HepG2 (cell line): ENCODE data around the gene ERFL. TPM values are rescaled to one million over a fixed set of nuclear protein-coding genes. Genes with fewer than 3 reads are reported as not detected.
A peak's percentile ranks its signal among the peaks of the same experiment; 100 is the strongest.

Experiments used
- ATF1 ChIP-seq: IDR thresholded peaks from 2 replicates; pipeline ENCODE4 v1.6.1; 2016; ENCODE audit warnings: mild to moderate bottlenecking, control low read depth
- CBFB ChIP-seq: sonication (generic); formaldehyde crosslinking; IDR thresholded peaks from 2 replicates; pipeline ENCODE4 v1.4.0; 2020; ENCODE audit warnings: missing genetic modification reagents
- CCAR2 ChIP-seq: fragments of 200-400 bp; formaldehyde crosslinking; optimal IDR thresholded peaks from 2 replicates; pipeline ENCODE3; 2018; ENCODE audit warnings: low read depth, mild to moderate bottlenecking, low read length, moderate library complexity
- EHMT2 ChIP-seq: fragments of 200-600 bp; sonication (generic); IDR thresholded peaks from 2 replicates; pipeline ENCODE4 v1.7.0; 2017; ENCODE audit warnings: antibody characterized with exemption, low read depth, low read length, borderline replicate concordance
- HNF1A ChIP-seq, 2 experiments: sonication (generic) in 1 of 2; formaldehyde crosslinking in 1 of 2; IDR thresholded peaks; 2 replicates each; pipeline versions ENCODE4 v1.4.0 to v1.6.1; 2016 to 2020; ENCODE audit warnings: borderline replicate concordance in 1 of 2, low read depth in 1 of 2, mild to moderate bottlenecking in 1 of 2, missing genetic modification reagents in 1 of 2
- IKZF4 ChIP-seq: sonication (generic); formaldehyde crosslinking; IDR thresholded peaks from 2 replicates; pipeline ENCODE4 v1.5.1; 2020; ENCODE audit warnings: borderline replicate concordance, mild to moderate bottlenecking, low read depth, missing genetic modification reagents; ENCODE audit errors: not compliant biosample characterization
- KDM2A ChIP-seq: sonication (generic); formaldehyde crosslinking; IDR thresholded peaks from 2 replicates; pipeline ENCODE4 v1.4.0; 2020; ENCODE audit warnings: low read depth, missing genetic modification reagents, borderline replicate concordance
- MTERF4 ChIP-seq: sonication (generic); formaldehyde crosslinking; IDR thresholded peaks from 2 replicates; pipeline ENCODE4 v1.8.0; 2023; ENCODE audit warnings: mild to moderate bottlenecking, missing genetic modification reagents
- NR2F2 ChIP-seq: IDR thresholded peaks from 2 replicates; pipeline ENCODE4 v1.6.1; 2012; ENCODE audit warnings: low read depth, inconsistent platforms, borderline replicate concordance
- PAX8 ChIP-seq: sonication (generic); formaldehyde crosslinking; IDR thresholded peaks from 2 replicates; pipeline ENCODE4 v1.8.0; 2022; ENCODE audit warnings: mild to moderate bottlenecking, missing genetic modification reagents, borderline replicate concordance
- SALL2 ChIP-seq: sonication (generic); formaldehyde crosslinking; IDR thresholded peaks from 2 replicates; pipeline ENCODE4 v1.8.1; 2023; ENCODE audit warnings: mild to moderate bottlenecking, missing genetic modification reagents, inconsistent platforms
- THRA ChIP-seq: sonication (generic); formaldehyde crosslinking; IDR thresholded peaks from 2 replicates; pipeline ENCODE4 v1.4.0; 2020; ENCODE audit warnings: missing genetic modification reagents, borderline replicate concordance
- THYN1 ChIP-seq: sonication (generic); formaldehyde crosslinking; IDR thresholded peaks from 2 replicates; pipeline ENCODE4 v1.8.1; 2023; ENCODE audit warnings: low read depth, mild to moderate bottlenecking, moderate library complexity, missing genetic modification reagents, borderline replicate concordance
- ZFP82 ChIP-seq: sonication (generic); formaldehyde crosslinking; IDR thresholded peaks from 2 replicates; pipeline ENCODE4 v1.5.1; 2020; ENCODE audit warnings: mild to moderate bottlenecking, missing genetic modification reagents, borderline replicate concordance
- ZNF276 ChIP-seq: sonication (generic); formaldehyde crosslinking; IDR thresholded peaks from 2 replicates; pipeline ENCODE4 v1.4.0; 2020; ENCODE audit warnings: mild to moderate bottlenecking, low read depth, missing genetic modification reagents
- ZNF333 ChIP-seq: sonication (generic); formaldehyde crosslinking; IDR thresholded peaks from 2 replicates; pipeline ENCODE4 v1.4.0; 2020; ENCODE audit warnings: mild to moderate bottlenecking, missing genetic modification reagents, borderline replicate concordance
- ZNF451 ChIP-seq: sonication (generic); formaldehyde crosslinking; IDR thresholded peaks from 2 replicates; pipeline ENCODE4 v1.5.0; 2020; ENCODE audit warnings: mild to moderate bottlenecking, missing genetic modification reagents
- ZNF570 ChIP-seq: sonication (generic); formaldehyde crosslinking; IDR thresholded peaks from 2 replicates; pipeline ENCODE4 v1.4.0; 2020; ENCODE audit warnings: mild to moderate bottlenecking, missing genetic modification reagents, borderline replicate concordance
- ZNF749 ChIP-seq: sonication (generic); formaldehyde crosslinking; IDR thresholded peaks from 2 replicates; pipeline ENCODE4 v1.8.0; 2022; ENCODE audit warnings: mild to moderate bottlenecking, missing genetic modification reagents, moderate library complexity, borderline replicate concordance
- polyA plus RNA-seq, 8 experiments: library from polyadenylated mRNA; depleted of rRNA in 3 of 8; stranded (reverse) in 7 of 8; unstranded in 1 of 8; fragments of >200 nt; fragmentation: Illumina TruSeq in 4 of 8; extraction: Trizol in 4 of 8; gene quantifications; 2 replicates each; pipeline versions ENCODE4 v1.2.1 to v1.2.3, GENCODE V29; 2011 to 2016; ENCODE audit warnings: low read depth in 4 of 8, missing spikeins in 1 of 8, mixed read lengths in 1 of 8; ENCODE audit not compliant: insufficient read depth in 1 of 8
- total RNA-seq, 5 experiments: library from RNA; depleted of rRNA; stranded (reverse); fragments of >200 nt; fragmentation: Illumina TruSeq; extraction: Trizol; gene quantifications; 2 replicates each; pipeline ENCODE4 v1.2.3, GENCODE V29; 2016; ENCODE audit warnings: low read depth in 1 of 5

Gene ERFL
- total and polyA plus RNA-seq, 2 of the 13 experiments (the other 11 are each of a cell fraction or from before 2014, with no cell fraction given), result not detected

GRCh38 chr19:41904118-41904870, 24.0 kb downstream of the ERFL start (continued):
- TF ChIP-seq ZNF276 (CRISPR knock-in tag), result no peak
- no peak for TF ChIP-seq ATF1 (CRISPR knock-in tag)
- TF ChIP-seq CBFB (CRISPR knock-in tag), result no peak
- no peak for TF ChIP-seq CCAR2
- no peak for TF ChIP-seq IKZF4 (CRISPR knock-in tag)
- no peak for TF ChIP-seq THYN1 (CRISPR knock-in tag)
- TF ChIP-seq ZFP82 (CRISPR knock-in tag), result 0 out of 2 replicates have a peak, but pooled peaks have one; percentile 43
- no peak for TF ChIP-seq EHMT2
- no peak; the same call in 1 of the 2 replicates for TF ChIP-seq NR2F2
- TF ChIP-seq ZNF333 (CRISPR knock-in tag), result no peak
- no peak for TF ChIP-seq PAX8 (CRISPR knock-in tag)
- TF ChIP-seq SALL2 (CRISPR knock-in tag), result 0 out of 2 replicates have a peak, but pooled peaks have one; percentile 32
- TF ChIP-seq ZNF749 (CRISPR knock-in tag), result no peak
- no peak for TF ChIP-seq ZNF570 (CRISPR knock-in tag)
- TF ChIP-seq ZNF451 (CRISPR knock-in tag), result no peak
- TF ChIP-seq MTERF4, result no peak
- TF ChIP-seq HNF1A (IDR thresholded peaks at IDR 0.05; ENCODE audit: low read depth), result no peak
- 0 out of 2 replicates have a peak, but pooled peaks have one; percentile 17 for TF ChIP-seq HNF1A (CRISPR knock-in tag; IDR thresholded peaks at IDR 0.05; ENCODE audit: borderline replicate concordance)
- peak; percentile 39; the same call in 1 of the 2 replicates for TF ChIP-seq KDM2A (CRISPR knock-in tag)
- peak; percentile 63; the same call in 1 of the 2 replicates for TF ChIP-seq THRA (CRISPR knock-in tag)
